ENCODE results near the gene CACNA2D2.
A peak's percentile ranks its signal among the peaks of the same experiment; 100 is the strongest.

Gene CACNA2D2

DNA sequence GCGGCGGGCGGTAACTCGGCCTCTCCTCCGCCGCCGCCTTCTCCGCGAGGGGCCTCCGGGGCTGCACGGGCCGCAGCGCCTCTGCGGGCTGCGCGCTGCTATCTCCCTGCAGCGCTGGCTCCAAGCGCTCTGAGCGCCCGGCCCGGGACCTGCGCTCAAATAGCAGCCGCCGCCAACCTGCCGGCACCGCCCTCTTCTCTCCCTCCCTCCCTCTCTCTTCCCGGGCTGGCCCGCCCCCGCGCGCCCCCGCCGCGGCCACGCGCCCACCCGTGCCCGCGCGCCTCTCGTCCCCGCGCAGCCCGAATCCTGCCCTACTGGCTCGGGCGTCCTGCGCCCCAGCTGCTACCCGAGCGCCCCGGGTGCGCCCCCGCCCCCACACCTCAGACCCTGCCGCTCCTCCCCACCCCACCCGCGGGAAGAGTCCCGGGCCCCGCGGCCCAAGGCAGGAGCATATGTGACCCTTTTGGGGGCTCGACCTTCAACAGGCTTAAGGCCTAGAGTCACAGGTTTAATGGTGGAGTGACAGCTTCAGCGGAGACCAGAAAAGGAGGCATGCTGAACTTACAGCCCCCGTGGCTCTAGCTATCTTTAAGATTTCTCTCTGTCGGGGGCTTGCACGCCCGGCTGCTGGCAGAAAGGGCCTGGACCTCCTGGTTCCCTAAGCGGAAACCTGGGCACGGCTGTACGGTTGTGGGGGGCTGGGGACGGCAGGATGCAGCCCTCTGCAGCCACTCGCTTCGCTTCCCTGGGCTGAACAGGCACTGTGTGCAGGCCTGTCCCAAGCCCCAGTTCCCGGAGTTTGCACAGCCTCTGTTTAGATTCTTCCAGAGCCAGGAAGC is at the start of gene CACNA2D2:
Gene CACNA2D2, minus strand, starts transcription at position 131 of the 839 bp plus-strand sequence. CDS start 211 bp downstream, outside the sequence.
- peaks cover 40% of the 10 kb centered on the region for H3K27me3 Mint-ChIP-seq
- no peak within 1 kb of the TSS for H3K27ac Mint-ChIP-seq
- peak; percentile 74 for DNase-seq
- H3K4me1 Mint-ChIP-seq (ENCODE audit: low read depth): peaks cover 5% of the 10 kb centered on the region
- H3K9me3 Mint-ChIP-seq: no peaks in the 10 kb centered on the region
- peak within 1 kb of the TSS; percentile 65 for H3K4me3 Mint-ChIP-seq
- no peaks in the 10 kb centered on the region for H3K36me3 Mint-ChIP-seq (ENCODE audit: low read depth)

DNA sequence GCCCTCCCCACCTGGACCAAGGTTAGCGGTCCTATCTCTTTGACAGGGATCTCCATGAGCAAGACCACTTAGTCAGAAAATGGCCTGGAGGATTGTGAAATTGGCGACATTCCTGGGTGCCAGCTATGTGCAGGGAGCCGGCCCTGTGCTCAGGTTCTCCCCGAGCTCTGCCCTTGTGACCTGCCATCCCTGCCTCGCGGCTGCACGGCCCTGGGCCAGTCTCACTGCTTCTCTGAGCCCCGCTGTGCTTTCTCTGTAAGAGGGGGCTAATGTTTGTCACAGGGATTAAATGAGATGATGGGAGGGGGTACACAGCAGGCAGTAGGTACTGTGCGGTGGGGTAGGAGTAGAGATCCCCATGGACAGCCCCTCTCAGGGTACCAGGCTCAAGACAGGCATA is 49.2 kb upstream of the CACNA2D2 start:
- H3K4me1 Mint-ChIP-seq (ENCODE audit: low read depth): no peaks in the 10 kb centered on the region
- no peaks in the 10 kb centered on the region for H3K27me3 Mint-ChIP-seq
- H3K4me3 Mint-ChIP-seq: no peak overlapping the region
- no peaks in the 10 kb centered on the region for H3K36me3 Mint-ChIP-seq (ENCODE audit: low read depth)
- H3K27ac Mint-ChIP-seq: no peak overlapping the region
- H3K9me3 Mint-ChIP-seq: no peaks in the 10 kb centered on the region
- no peak for DNase-seq

DNA sequence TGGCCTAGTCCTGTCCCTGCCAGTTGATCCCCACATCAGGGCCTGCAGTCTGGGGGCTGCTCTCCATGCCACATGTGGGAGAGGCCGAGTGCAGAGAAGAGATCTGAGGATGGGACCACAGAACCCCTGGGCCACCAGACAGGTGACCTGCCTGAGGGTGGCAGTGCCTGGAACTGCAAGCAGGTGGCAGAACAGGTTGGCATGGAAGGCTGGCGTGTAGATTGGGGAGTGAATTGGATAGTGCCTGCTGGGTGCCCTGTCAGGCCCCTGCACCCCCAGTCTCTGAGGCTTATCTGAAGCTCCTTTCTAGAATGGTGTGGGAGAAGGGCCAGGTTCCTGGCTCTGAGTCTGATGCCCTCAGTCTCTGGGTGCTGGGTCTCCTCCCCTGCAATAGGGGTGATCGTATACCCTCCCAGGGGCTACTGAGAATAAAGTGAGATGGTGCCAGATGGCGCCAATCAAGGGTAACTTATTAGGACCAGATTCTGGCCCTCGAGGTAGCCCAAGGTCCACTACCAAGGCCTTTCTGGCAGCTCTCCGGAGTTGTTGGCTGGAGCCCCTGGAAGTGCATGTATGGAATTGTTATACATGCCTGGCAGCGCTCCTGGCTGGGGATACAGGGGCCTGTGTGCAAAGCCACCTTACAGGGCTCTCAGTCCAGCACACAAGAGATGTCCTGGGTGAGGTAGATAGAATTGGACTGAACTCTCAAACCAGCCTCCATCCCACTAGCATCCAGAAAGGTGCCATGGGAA is 48.4 kb upstream of the CACNA2D2 start:
- no peak overlapping the region for H3K4me3 Mint-ChIP-seq
- no peaks in the 10 kb centered on the region for H3K9me3 Mint-ChIP-seq
- H3K4me1 Mint-ChIP-seq (ENCODE audit: low read depth): no peaks in the 10 kb centered on the region
- DNase-seq: no peak
- H3K27me3 Mint-ChIP-seq: no peaks in the 10 kb centered on the region
- H3K36me3 Mint-ChIP-seq (ENCODE audit: low read depth): no peaks in the 10 kb centered on the region
- H3K27ac Mint-ChIP-seq: no peak overlapping the region

DNA sequence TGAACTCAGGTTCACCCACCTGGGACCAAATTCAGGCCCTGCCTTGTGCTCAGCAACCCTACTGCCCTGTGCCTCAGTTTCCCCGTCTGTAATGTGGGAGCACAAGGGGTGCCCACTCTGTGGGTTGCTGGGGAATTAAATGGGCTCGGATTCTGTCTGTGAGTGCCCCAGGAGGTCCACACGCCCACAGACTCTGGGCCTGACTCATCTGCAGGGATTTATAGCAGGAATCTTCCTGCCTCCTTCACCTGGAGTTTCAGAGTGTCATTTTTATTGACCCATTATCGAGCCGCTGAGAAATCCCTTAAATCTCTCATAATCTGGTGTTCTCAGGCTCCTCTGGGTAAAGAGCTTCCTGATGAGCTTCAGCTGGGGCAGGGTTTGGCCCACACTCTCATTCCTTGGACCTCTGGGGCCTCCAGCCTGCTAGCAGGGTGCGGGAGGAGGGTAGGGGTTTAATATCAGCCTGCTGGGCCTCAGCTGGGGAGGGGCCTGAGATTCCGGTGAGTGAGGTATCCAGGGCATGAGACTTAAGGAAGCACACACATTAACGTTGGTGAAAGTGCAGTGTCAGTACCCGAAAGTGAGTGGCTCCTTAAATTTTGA is 47.7 kb upstream of the CACNA2D2 start:
- Mint-ChIP-seq H3K27me3 (no peaks in the 10 kb centered on the region), H3K27ac (no peak overlapping the region), H3K4me1 (ENCODE audit: low read depth) (no peaks in the 10 kb centered on the region), H3K4me3 (no peak overlapping the region), H3K9me3 (no peaks in the 10 kb centered on the region), H3K36me3 (ENCODE audit: low read depth) (no peaks in the 10 kb centered on the region)
- DNase-seq: no peak

DNA sequence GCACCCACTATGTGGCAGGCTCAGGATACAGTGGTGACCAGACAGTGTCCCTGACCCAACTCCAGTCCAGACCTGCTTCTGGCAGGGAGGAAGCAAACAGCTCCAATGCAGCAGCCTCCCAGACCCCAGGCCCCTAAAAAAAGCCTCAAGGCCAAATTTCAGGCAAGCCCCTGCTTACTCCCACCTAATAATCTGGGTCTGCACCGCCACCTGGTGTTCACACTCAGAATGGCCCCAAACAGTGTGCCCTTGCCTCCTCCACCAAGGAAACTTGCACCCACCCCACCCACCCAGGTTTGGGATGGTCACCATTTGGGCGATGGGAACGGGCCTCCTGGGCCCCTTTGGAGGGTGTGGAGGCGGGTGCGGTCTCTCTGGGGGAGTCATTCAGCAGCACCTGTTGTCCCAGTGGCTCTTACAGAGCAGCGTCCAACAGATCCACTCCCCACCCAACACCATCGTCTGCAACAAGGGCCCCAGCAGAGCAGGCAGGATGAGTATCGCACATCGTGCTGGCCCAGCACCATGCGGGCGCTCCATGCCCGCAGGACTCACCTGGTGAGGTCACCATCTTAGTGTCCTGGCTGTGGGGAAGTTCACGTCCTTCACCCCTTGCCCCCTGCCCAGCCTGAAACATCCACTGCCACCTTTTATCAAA is 46.8 kb upstream of the CACNA2D2 start:
- H3K27me3 Mint-ChIP-seq: no peaks in the 10 kb centered on the region
- no peak overlapping the region for H3K4me3 Mint-ChIP-seq
- H3K36me3 Mint-ChIP-seq (ENCODE audit: low read depth): no peaks in the 10 kb centered on the region
- no peaks in the 10 kb centered on the region for H3K9me3 Mint-ChIP-seq
- no peak overlapping the region for H3K27ac Mint-ChIP-seq
- peak; percentile 80 for DNase-seq
- H3K4me1 Mint-ChIP-seq (ENCODE audit: low read depth): no peaks in the 10 kb centered on the region

DNA sequence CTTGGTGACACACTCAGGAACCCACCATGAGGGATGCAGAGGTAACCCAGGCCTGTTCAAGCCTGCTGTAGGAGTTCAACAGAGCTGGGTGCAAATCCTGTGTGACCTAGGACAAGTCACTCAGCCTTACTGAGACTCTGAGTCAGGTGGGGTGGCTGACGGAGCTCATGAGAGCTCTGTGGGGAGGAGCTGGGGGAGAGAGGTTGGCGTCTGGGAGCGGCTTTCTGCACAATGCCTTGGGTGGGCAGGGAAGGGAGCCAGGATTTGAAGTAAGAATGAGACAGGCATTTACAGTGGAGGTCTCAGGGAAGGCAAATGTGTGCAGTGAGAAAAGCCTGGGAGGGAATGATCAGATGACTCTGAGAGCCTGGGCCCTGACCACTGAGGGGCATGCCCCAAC is 45.8 kb upstream of the CACNA2D2 start:
- DNase-seq: no peak
- no peaks in the 10 kb centered on the region for H3K4me1 Mint-ChIP-seq (ENCODE audit: low read depth)
- no peaks in the 10 kb centered on the region for H3K27me3 Mint-ChIP-seq
- no peaks in the 10 kb centered on the region for H3K9me3 Mint-ChIP-seq
- H3K36me3 Mint-ChIP-seq (ENCODE audit: low read depth): no peaks in the 10 kb centered on the region
- H3K4me3 Mint-ChIP-seq: no peak overlapping the region
- H3K27ac Mint-ChIP-seq: no peak overlapping the region

DNA sequence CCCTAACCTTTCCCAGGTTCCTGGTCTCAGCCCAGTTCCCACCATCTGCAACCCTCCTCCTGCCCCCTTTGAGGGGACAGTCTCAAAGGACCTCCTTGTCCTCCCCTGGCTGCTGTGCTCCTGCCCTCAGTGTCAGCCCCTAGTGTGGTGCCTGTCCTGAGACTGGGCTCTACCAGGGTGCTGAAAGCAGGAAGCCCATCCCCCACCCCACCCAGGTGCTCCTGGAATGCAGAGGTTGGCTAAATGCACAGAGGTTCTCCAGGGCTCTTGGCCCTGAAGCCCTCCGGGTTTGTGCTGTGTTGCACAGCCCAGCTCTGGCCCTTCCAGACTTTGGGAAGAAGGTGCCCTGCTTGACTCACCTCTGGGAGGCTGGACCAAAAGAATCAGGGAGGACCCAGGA is 42.3 kb upstream of the CACNA2D2 start:
- H3K4me1 Mint-ChIP-seq (ENCODE audit: low read depth): no peaks in the 10 kb centered on the region
- no peak overlapping the region for H3K4me3 Mint-ChIP-seq
- H3K27ac Mint-ChIP-seq: no peak overlapping the region
- H3K27me3 Mint-ChIP-seq: peaks cover 4% of the 10 kb centered on the region
- DNase-seq: no peak
- H3K36me3 Mint-ChIP-seq (ENCODE audit: low read depth): no peaks in the 10 kb centered on the region
- H3K9me3 Mint-ChIP-seq: no peaks in the 10 kb centered on the region

DNA sequence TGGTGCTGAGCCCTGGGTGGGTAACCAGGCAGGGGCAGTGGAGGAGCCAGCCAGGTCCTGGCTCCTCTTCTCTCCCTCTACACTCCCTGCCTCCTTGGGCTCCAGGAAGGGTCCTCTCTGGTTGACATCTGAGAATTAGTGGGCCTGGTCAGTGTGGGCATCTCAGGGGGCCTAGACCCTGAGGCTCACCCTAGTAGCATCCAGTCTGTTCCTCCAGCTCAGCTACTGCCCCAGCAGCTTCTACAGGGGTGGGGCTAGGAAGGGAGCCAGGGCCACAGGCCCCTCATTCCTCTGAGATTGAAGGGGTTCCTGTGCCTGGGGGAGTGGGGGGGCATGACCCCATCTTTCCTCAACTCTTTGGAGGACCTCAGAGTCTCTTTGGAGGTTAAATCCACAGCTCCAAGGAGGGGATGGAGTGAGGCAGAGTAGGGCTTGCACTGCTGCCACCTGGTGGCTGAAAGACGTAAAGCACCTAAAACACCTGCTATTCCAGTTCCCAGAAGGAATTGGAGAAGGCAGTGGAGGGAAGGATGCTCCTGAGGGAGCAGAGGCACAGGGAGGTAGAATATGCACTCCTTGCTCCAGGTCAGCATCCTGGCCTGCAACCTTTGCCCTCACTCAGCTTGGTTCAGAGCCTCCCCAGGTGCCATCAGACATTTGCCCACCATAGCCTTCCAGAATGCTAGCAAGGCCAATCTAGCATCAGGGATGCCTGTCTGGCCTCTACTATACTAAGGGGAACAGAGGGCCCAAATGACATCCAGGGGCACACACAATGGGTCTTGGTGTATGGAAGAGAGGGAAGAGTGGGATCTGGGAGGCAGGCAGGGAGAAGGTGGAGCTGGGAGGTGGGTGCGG is 39.0 kb upstream of the CACNA2D2 start:
- peaks cover 7% of the 10 kb centered on the region for H3K27me3 Mint-ChIP-seq
- no peaks in the 10 kb centered on the region for H3K4me1 Mint-ChIP-seq (ENCODE audit: low read depth)
- DNase-seq: peak; percentile 80
- no peaks in the 10 kb centered on the region for H3K36me3 Mint-ChIP-seq (ENCODE audit: low read depth)
- no peak overlapping the region for H3K27ac Mint-ChIP-seq
- H3K9me3 Mint-ChIP-seq: no peaks in the 10 kb centered on the region
- H3K4me3 Mint-ChIP-seq: no peak overlapping the region

DNA sequence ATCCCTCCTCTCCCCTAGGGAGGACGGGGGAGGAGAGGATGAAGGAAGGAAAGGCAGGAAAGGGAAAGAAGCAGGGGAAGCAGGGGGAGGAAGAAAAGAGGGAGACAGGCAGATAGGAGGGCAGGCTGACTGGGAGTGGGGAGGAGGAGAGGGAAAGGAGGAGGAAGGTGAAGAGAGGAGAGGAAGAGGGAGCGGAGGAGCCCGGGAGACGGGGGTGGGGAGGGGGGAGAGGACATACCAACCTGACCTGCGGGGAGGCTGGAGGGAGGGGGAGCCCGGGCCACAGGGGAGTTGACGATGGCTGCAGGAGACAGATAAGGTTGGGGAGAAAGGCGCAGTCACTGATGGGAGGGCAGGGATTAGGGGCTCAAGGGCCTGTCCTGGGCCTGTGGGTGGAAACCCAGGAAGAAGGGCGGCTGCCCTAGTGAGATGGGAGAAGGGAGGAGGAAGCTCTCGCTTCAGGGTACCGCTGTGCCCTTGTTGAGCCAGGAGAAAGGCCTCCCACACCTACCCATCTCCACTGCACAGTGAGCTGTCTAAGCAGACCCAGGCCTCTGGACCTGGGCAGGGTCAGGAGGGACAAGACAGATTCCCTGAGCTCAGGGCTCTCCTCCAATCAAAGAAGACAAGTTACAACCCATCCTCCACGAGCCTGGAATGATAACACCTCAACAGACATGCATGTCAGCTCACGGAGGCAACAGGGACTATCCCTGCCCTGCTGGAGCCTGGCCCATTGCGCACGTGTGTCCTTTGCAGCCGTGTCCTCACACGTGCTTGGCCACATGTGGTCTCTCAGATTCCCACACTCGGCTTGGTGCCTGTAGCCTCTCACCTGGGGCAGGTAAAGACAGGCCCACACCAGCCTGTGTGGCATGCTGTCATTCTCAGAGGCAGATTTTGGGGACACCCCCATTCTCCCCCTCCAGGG is 36.2 kb upstream of the CACNA2D2 start:
- H3K27ac Mint-ChIP-seq: no peak overlapping the region

DNA sequence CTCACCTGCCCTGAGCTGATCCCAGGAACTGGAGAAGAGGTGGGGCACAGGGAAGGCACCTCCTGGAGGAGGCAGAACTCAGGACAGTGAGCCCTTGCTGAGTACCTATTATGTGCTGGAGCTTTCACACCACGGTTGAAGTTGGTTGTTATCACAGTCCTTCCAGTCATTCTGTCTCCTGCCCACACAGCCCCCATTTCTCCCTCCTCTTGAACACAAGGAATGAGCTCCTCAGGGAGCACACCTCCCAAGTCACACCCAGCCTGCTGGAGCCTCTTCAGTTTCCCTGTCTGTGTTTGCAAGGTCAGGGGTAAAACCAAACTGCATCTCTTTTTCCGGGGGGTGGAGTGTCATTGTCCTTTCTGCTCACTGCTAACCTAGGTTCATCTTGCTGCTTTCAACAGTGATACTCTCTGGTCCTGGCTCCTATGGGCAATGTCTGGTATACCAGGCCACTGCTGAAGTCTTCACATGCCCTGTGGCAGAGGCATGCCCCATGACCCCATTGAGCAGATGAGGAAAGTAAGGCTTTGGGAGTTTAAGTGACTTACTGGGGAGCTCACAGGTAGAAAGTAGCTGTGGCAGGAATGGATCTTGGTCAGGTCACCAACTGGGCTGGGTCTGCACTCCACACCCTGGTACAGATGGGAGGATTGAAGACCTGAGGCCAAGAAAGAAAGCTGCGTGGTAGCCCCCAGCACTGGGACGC is 34.1 kb upstream of the CACNA2D2 start:
- H3K4me1 Mint-ChIP-seq (ENCODE audit: low read depth): no peaks in the 10 kb centered on the region
- H3K27ac Mint-ChIP-seq: no peak overlapping the region
- no peaks in the 10 kb centered on the region for H3K9me3 Mint-ChIP-seq
- peaks cover 12% of the 10 kb centered on the region for H3K27me3 Mint-ChIP-seq
- H3K4me3 Mint-ChIP-seq: no peak overlapping the region
- H3K36me3 Mint-ChIP-seq (ENCODE audit: low read depth): no peaks in the 10 kb centered on the region
- DNase-seq: no peak

More for the DNA sequence above, 36.2 kb upstream of the CACNA2D2 start:
- no peak overlapping the region for H3K4me3 Mint-ChIP-seq
- no peaks in the 10 kb centered on the region for H3K36me3 Mint-ChIP-seq (ENCODE audit: low read depth)
- H3K27me3 Mint-ChIP-seq: peaks cover 12% of the 10 kb centered on the region
- DNase-seq: no peak
- H3K4me1 Mint-ChIP-seq (ENCODE audit: low read depth): no peaks in the 10 kb centered on the region
- no peaks in the 10 kb centered on the region for H3K9me3 Mint-ChIP-seq

DNA sequence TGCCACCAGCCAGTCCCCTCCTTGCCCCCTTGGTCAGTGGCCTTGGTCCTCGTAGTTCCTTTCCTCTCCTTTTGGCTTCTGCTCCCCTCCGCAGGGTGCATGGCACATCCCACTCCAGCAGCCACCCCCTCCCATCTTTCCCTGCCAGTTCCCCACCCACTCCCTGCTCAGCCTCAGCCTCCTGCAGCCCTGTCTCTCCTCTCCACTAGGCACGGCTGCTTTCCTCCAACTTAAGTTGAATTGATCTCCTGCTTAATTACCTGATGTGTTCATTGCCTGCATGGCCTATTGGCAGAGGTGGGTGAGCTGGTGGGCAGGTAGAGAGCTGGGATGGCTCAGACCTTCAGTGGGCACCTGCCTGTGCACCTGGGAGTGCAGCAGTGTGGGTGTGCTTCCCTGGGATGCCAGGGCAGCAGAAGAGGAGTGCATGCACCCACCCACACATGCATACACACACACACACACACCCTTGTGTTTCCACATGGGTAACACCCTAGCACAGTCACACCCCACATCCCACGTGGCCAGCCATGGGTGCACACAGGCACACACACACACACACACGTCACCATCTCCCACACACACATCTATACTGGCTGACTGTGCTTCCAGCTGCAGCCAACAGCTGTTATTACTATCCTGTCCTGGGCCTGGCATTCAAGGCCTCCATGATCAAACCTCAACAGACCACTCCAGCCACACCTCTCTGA is 33.2 kb upstream of the CACNA2D2 start:
- peaks cover 12% of the 10 kb centered on the region for H3K27me3 Mint-ChIP-seq
- no peaks in the 10 kb centered on the region for H3K36me3 Mint-ChIP-seq (ENCODE audit: low read depth)
- no peak for DNase-seq
- H3K4me3 Mint-ChIP-seq: no peak overlapping the region
- no peaks in the 10 kb centered on the region for H3K4me1 Mint-ChIP-seq (ENCODE audit: low read depth)
- no peak overlapping the region for H3K27ac Mint-ChIP-seq
- no peaks in the 10 kb centered on the region for H3K9me3 Mint-ChIP-seq

DNA sequence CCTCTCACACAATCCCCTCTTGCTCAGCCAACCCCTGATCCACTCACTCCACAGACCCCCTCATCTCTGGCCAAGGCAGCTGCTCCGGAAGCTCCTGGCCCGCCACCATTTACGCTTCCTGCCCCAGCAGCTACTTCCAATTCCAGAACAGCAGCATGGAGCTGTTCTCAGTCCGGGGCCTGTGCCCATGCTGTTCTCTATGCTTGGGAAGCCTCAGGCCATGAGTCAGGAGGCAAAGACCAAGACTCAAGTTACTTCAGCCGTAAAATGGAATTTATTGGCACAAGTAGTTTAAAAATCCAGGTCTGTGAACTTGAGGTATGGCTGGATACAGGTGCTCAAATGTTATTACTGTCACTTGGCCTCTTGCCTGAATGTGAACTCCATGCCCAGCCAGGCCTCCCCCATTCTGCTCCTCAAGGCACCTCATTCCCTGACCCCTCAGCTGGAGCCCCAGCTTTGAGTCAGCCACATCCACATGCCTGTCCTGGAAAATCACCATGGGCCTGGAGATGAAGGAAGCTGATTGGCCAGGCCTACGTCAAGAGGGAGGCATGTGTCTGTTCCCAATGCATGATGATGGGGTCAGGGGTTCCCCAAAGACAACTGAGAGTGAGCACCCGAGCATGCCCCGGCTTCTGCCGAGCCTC is 31.4 kb upstream of the CACNA2D2 start:
- Mint-ChIP-seq H3K27me3 (peaks cover 15% of the 10 kb centered on the region), H3K9me3 (no peaks in the 10 kb centered on the region), H3K36me3 (ENCODE audit: low read depth) (no peaks in the 10 kb centered on the region), H3K4me1 (ENCODE audit: low read depth) (no peaks in the 10 kb centered on the region), H3K4me3 (no peak overlapping the region), H3K27ac (no peak overlapping the region)
- no peak for DNase-seq
